Natural killer cell (primary cell): Measurements from ENCODE around the gene GCNA. TPM values are rescaled to one million over a fixed set of nuclear protein-coding genes. Genes with fewer than 3 reads are reported as not detected.
A peak's percentile ranks its signal among the peaks of the same experiment; 100 is the strongest.

ENCODE experiments used
- ATAC-seq, 3 donors: fragments of 150-1000 bp in 2 of 3; fragments of 200-7000 bp in 1 of 3; cut with Tn5 transposase; 1 replicate in 1 of 3; 2 replicates in 2 of 3; pipeline ENCODE4 v1.10.0; 2021; ENCODE audit warnings: mild to moderate bottlenecking in 2 of 3, moderate library complexity in 2 of 3
- DNase-seq, 2 donors: peaks; one replicate each; pipeline versions ENCODE4 v3.0.0 to v3.0.0-alpha.2; 2013 to 2021; ENCODE audit warnings: mixed read lengths in 1 of 2
- H3K27ac ChIP-seq: one replicate; pipeline ENCODE4 v1.5.1; 2013; ENCODE audit warnings: mild to moderate bottlenecking, low read length
- H3K27me3 ChIP-seq: one replicate; pipeline ENCODE4 v1.6.1; 2013; ENCODE audit warnings: low read length; ENCODE audit not compliant: control insufficient read depth, insufficient read depth
- H3K36me3 ChIP-seq: one replicate; pipeline ENCODE4 v1.6.1; 2013; ENCODE audit warnings: low read length; ENCODE audit not compliant: control insufficient read depth, insufficient read depth
- H3K4me1 ChIP-seq: one replicate; pipeline ENCODE4 v1.6.1; 2013; ENCODE audit warnings: low read length; ENCODE audit not compliant: control insufficient read depth, insufficient read depth
- H3K4me3 ChIP-seq: one replicate; pipeline ENCODE4 v1.5.1; 2013; ENCODE audit warnings: low read length
- H3K9me3 ChIP-seq: one replicate; pipeline ENCODE4 v1.6.1; 2013; ENCODE audit warnings: low read length; ENCODE audit not compliant: control insufficient read depth, insufficient read depth
- H3K27ac Mint-ChIP-seq, 2 donors: one replicate each; pipeline ENCODE4 v1.8.0; 2022; ENCODE audit warnings: mild to moderate bottlenecking in 2 of 2, mixed read lengths in 2 of 2, moderate library complexity in 1 of 2
- H3K27me3 Mint-ChIP-seq, 2 donors: one replicate each; pipeline ENCODE4 v1.8.0; 2022; ENCODE audit warnings: low read depth in 2 of 2, mixed read lengths in 2 of 2
- H3K36me3 Mint-ChIP-seq: one replicate; pipeline ENCODE4 v1.8.0; 2022; ENCODE audit warnings: mixed read lengths
- H3K4me1 Mint-ChIP-seq, 2 donors: one replicate each; pipeline ENCODE4 v1.8.0; 2022; ENCODE audit warnings: mixed read lengths in 2 of 2
- H3K4me3 Mint-ChIP-seq: one replicate; pipeline ENCODE4 v1.8.0; 2022; ENCODE audit warnings: mild to moderate bottlenecking, moderate library complexity, mixed read lengths
- H3K9me3 Mint-ChIP-seq, 2 donors: one replicate each; pipeline ENCODE4 v1.8.0; 2022; ENCODE audit warnings: mixed read lengths in 2 of 2
- CTCF ChIP-seq: fragments of 200-600 bp; IDR thresholded peaks from one replicate; pipeline ENCODE4 v1.8.0; 2022; ENCODE audit warnings: antibody characterized with exemption
- WGBS: methylation state at CpG from one replicate; pipeline ENCODE4 v1.1.7; 2013; ENCODE audit warnings: missing lambda C conversion rate; ENCODE audit not compliant: insufficient coverage; 5-methylcytosine and 5-hydroxymethylcytosine counted together
- intact Hi-C: fragments of 100-400 bp; cut with micrococcal nuclease; formaldehyde crosslinking; loops from one replicate; pipeline ENCODE4 v1.14.2; 2022
- total RNA-seq, 4 donors: library from RNA; stranded (reverse); fragments of 120-200 nt in 1 of 4; gene quantifications; one replicate each; pipeline versions ENCODE4 v1.2.3 to v1.2.4, GENCODE V29; 2013 to 2022

GCNA gene
- total RNA-seq, 3 donors from 2014 or later (not counting 1 experiment from before 2014, with no cell fraction given) = 3.6 to 4.5 (median 3.7) TPM

DNA sequence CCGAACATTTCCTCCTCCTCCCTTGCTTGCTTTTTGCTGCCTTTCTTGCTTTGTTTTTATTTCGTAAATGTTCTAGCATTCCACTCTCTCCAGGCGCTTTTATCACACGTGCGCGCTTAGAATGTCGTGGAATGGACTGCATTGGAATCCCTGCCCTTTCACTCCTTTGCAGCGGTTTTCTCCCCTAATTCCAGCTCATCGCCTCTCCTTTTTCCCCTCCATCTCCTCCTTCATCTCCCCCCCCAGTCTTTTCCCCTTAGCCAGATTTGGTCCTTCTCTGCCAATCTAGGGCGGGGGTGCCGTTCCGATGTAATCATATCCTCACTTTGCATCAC, 44.8 kb upstream of the GCNA start:
- no peak for TF ChIP-seq CTCF
- no peak for DNase-seq

DNA sequence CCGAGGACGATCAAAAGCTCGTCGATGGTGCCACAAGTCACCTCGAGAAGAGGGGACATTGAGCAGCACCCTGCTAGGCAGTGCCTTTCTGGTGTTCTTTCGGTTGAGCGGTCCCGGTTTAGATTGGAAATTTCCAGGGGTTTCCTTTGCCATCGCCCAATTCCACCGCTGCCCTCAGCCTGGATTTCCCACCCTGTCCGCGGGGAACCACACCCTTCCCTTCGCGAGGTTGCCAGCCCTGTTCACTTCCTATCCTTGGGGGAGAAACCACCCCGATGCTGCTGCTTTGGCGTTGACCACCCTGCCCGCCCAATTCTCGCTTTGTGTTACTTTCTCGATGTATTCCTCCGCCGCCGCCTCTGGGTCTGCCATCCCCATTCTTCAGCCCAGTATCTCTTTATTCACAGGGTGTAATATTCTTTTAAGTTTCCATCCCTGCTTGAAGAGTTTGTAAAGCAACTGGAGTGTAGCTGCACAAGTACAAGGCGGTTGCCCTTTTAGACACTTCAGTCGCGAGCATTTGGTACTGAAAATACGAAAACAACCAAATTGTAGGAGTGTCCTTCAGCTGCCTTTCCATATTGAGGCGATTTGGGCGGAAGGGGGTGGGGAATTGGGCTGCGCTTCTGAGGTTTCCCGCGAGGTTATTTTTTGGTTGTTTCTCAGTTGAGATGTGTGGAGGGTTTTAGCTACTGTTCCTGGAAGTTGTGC, 44.2 kb upstream of the GCNA start:
- 0% methylated on average over 26 of the region's 31 CpGs for WGBS
- no peaks in the 10 kb centered on the region for H3K9me3 ChIP-seq

More for the DNA sequence above, 44.8 kb upstream of the GCNA start:
- Mint-ChIP-seq H3K9me3 (no peaks in the 10 kb centered on the region), H3K36me3 (peaks cover 16% of the 10 kb centered on the region), H3K27me3 (no peaks in the 10 kb centered on the region), H3K27ac (peak overlapping the region; percentile 97 to 98), H3K4me3 (peak overlapping the region; percentile 98), H3K4me1 (peaks cover 32 to 36% of the 10 kb centered on the region in 2 donors)
- peak overlapping the region; percentile 97 for H3K4me3 ChIP-seq
- no peaks in the 10 kb centered on the region for H3K9me3 ChIP-seq
- H3K4me1 ChIP-seq = peaks cover 21% of the 10 kb centered on the region
- H3K36me3 ChIP-seq = peaks cover 7% of the 10 kb centered on the region
- intact Hi-C loops = loop anchor here (2.0 to 10.0 kb wide), 5 partner anchors 41 to 567 kb away; partner anchors contain the start of genes CXCR3, CXorf65 and TAF1
- H3K27ac ChIP-seq = peak overlapping the region; percentile 97
- no peaks in the 10 kb centered on the region for H3K27me3 ChIP-seq
- WGBS = 0% methylated on average over 12 of the region's 12 CpGs
- no peak for ATAC-seq

GRCh38 chrX:71534773-71535544, 43.3 kb upstream of the GCNA start:
- intact Hi-C loops = loop anchor here (10.0 kb wide), 1 partner anchor 430 kb away; the partner anchor contains the start of gene CXorf65
- Histone ChIP-seq H3K4me1 (peaks cover 26% of the 10 kb centered on the region), H3K4me3 (peak overlapping the region; percentile 97), H3K36me3 (peaks cover 12% of the 10 kb centered on the region), H3K27me3 (no peaks in the 10 kb centered on the region), H3K9me3 (no peaks in the 10 kb centered on the region), H3K27ac (peak overlapping the region; percentile 97)
- ATAC-seq (no peak), DNase-seq (no peak)
- Mint-ChIP-seq H3K36me3 (peaks cover 16% of the 10 kb centered on the region), H3K4me1 (peaks cover 38 to 44% of the 10 kb centered on the region in 2 donors), H3K4me3 (peak overlapping the region; percentile 98), H3K27me3 (no peaks in the 10 kb centered on the region), H3K27ac (peak overlapping the region; percentile 97 to 98), H3K9me3 (no peaks in the 10 kb centered on the region)
- no peak for TF ChIP-seq CTCF
- WGBS = no CpG with 5 or more reads among the region's 9 CpGs

More for the DNA sequence above, 44.2 kb upstream of the GCNA start:
- intact Hi-C loops = loop anchor here (2.0 to 10.0 kb wide), 5 partner anchors 41 to 567 kb away; partner anchors contain the start of genes CXCR3, CXorf65 and TAF1
- no peaks in the 10 kb centered on the region for H3K9me3 Mint-ChIP-seq
- H3K36me3 ChIP-seq = peaks cover 7% of the 10 kb centered on the region
- peak overlapping the region; percentile 97 for H3K27ac ChIP-seq
- no peak for TF ChIP-seq CTCF
- H3K27me3 Mint-ChIP-seq = no peaks in the 10 kb centered on the region
- H3K36me3 Mint-ChIP-seq = peaks cover 16% of the 10 kb centered on the region
- peak overlapping the region; percentile 97 to 98 for H3K27ac Mint-ChIP-seq
- peaks cover 32 to 36% of the 10 kb centered on the region in 2 donors for H3K4me1 Mint-ChIP-seq
- ATAC-seq (peak in 2 of 3 donors; percentile 9 to 22), DNase-seq (peak; percentile 37 to 78)
- peak overlapping the region; percentile 97 for H3K4me3 ChIP-seq
- H3K4me3 Mint-ChIP-seq = peak overlapping the region; percentile 98
- no peaks in the 10 kb centered on the region for H3K27me3 ChIP-seq
- peaks cover 21% of the 10 kb centered on the region for H3K4me1 ChIP-seq
